HepG2 (cell line): Measurements from ENCODE around the gene BCAM. TPM values are rescaled to one million over a fixed set of nuclear protein-coding genes. Genes with fewer than 3 reads are reported as not detected.
A peak's percentile ranks its signal among the peaks of the same experiment; 100 is the strongest.

Experiments
- AHR ChIP-seq: IDR thresholded peaks from 2 replicates; pipeline ENCODE4 v1.6.1; 2018; ENCODE audit warnings: missing genetic modification reagents, missing compliant biosample characterization
- ARHGAP35 ChIP-seq: sonication (generic); formaldehyde crosslinking; IDR thresholded peaks from 2 replicates; pipeline ENCODE4 v1.9.0; 2022; ENCODE audit warnings: mild to moderate bottlenecking, inconsistent platforms, moderate library complexity, missing genetic modification reagents, borderline replicate concordance
- ARNTL ChIP-seq: sonication (generic); formaldehyde crosslinking; IDR thresholded peaks from 2 replicates; pipeline ENCODE4 v1.4.0; 2020; ENCODE audit warnings: mild to moderate bottlenecking, missing genetic modification reagents
- CENPBD1 ChIP-seq: sonication (generic); formaldehyde crosslinking; IDR thresholded peaks from 2 replicates; pipeline ENCODE4 v1.8.0; 2022; ENCODE audit warnings: missing genetic modification reagents, low read depth, mild to moderate bottlenecking, borderline replicate concordance
- CSRNP2 ChIP-seq: sonication (generic); formaldehyde crosslinking; conservative IDR thresholded peaks from 2 replicates; pipeline ENCODE4 v1.8.0; 2022; ENCODE audit warnings: low read depth, missing genetic modification reagents
- ETV6 ChIP-seq: sonication (generic); formaldehyde crosslinking; conservative IDR thresholded peaks from 2 replicates; pipeline ENCODE4 v1.4.0; 2020; ENCODE audit warnings: missing genetic modification reagents
- FOXA1 ChIP-seq, 2 experiments: fragments of 450-650 bp in 1 of 2; sonication (generic) in 1 of 2; formaldehyde crosslinking in 1 of 2; IDR thresholded peaks; 2 replicates each; pipeline versions ENCODE4 v1.4.0 to v1.6.1; 2016 to 2020; ENCODE audit warnings: missing genetic modification reagents in 1 of 2
- HES4 ChIP-seq: sonication (generic); formaldehyde crosslinking; IDR thresholded peaks from 2 replicates; pipeline ENCODE4 v1.9.0; 2021; ENCODE audit warnings: mild to moderate bottlenecking, missing genetic modification reagents, borderline replicate concordance
- IRF2 ChIP-seq: IDR thresholded peaks from 2 replicates; pipeline ENCODE4 v1.6.1; 2018; ENCODE audit warnings: missing genetic modification reagents, missing compliant biosample characterization
- KAT8 ChIP-seq: IDR thresholded peaks from 2 replicates; pipeline ENCODE4 v1.6.1; 2016; ENCODE audit warnings: missing genetic modification reagents, missing compliant biosample characterization
- KDM1A ChIP-seq: IDR thresholded peaks from 2 replicates; pipeline ENCODE4 v1.6.1; 2016; ENCODE audit warnings: missing compliant biosample characterization
- KDM2A ChIP-seq: sonication (generic); formaldehyde crosslinking; IDR thresholded peaks from 2 replicates; pipeline ENCODE4 v1.4.0; 2020; ENCODE audit warnings: low read depth, missing genetic modification reagents, borderline replicate concordance
- KLF11 ChIP-seq: IDR thresholded peaks from 2 replicates; pipeline ENCODE4 v1.6.1; 2016; ENCODE audit warnings: missing compliant biosample characterization
- MAZ ChIP-seq, 2 experiments: sonication (generic) in 1 of 2; formaldehyde crosslinking in 1 of 2; IDR thresholded peaks; 2 replicates each; pipeline versions ENCODE4 v1.5.0 to v1.6.1; 2012 to 2020; ENCODE audit warnings: low read depth in 2 of 2, mild to moderate bottlenecking in 2 of 2, borderline replicate concordance in 1 of 2, improper control_type of control experiment in 1 of 2, low read length in 1 of 2, missing genetic modification reagents in 1 of 2, moderate library complexity in 1 of 2
- MLLT10 ChIP-seq: sonication (generic); formaldehyde crosslinking; IDR thresholded peaks from 2 replicates; pipeline ENCODE4 v1.4.0; 2020; ENCODE audit warnings: missing genetic modification reagents
- NFYC ChIP-seq: IDR thresholded peaks from 2 replicates; pipeline ENCODE4 v1.6.1; 2016; ENCODE audit warnings: missing genetic modification reagents, missing compliant biosample characterization
- SAFB2 ChIP-seq: sonication (generic); formaldehyde crosslinking; IDR thresholded peaks from 2 replicates; pipeline ENCODE4 v1.5.1; 2020; ENCODE audit warnings: missing genetic modification reagents, low read depth, mild to moderate bottlenecking, borderline replicate concordance
- TGIF2 ChIP-seq: IDR thresholded peaks from 2 replicates; pipeline ENCODE4 v1.6.1; 2016; ENCODE audit warnings: control low read depth, missing compliant biosample characterization
- TMF1 ChIP-seq: sonication (generic); formaldehyde crosslinking; IDR thresholded peaks from 2 replicates; pipeline ENCODE4 v1.8.1; 2022; ENCODE audit warnings: low read depth, missing genetic modification reagents
- ZFAT ChIP-seq: sonication (generic); formaldehyde crosslinking; conservative IDR thresholded peaks from 2 replicates; pipeline ENCODE4 v1.8.1; 2023; ENCODE audit warnings: missing genetic modification reagents, inconsistent platforms
- ZKSCAN1 ChIP-seq: fragments of 150-350 bp; IDR thresholded peaks from 2 replicates; pipeline ENCODE4 v1.6.1; 2014; ENCODE audit warnings: low read length
- ZNF275 ChIP-seq: sonication (generic); formaldehyde crosslinking; IDR thresholded peaks from 2 replicates; pipeline ENCODE4 v1.8.0; 2022; ENCODE audit warnings: missing genetic modification reagents, mild to moderate bottlenecking, inconsistent platforms, borderline replicate concordance
- ZNF543 ChIP-seq: sonication (generic); formaldehyde crosslinking; IDR thresholded peaks from 2 replicates; pipeline ENCODE4 v1.4.0; 2020; ENCODE audit warnings: mild to moderate bottlenecking, missing genetic modification reagents
- ZNF558 ChIP-seq: sonication (generic); formaldehyde crosslinking; IDR thresholded peaks from 2 replicates; pipeline ENCODE4 v1.9.0; 2022; ENCODE audit warnings: mild to moderate bottlenecking, missing genetic modification reagents, borderline replicate concordance
- ZNF570 ChIP-seq: sonication (generic); formaldehyde crosslinking; IDR thresholded peaks from 2 replicates; pipeline ENCODE4 v1.4.0; 2020; ENCODE audit warnings: mild to moderate bottlenecking, missing genetic modification reagents, borderline replicate concordance
- ZNF597 ChIP-seq: sonication (generic); formaldehyde crosslinking; IDR thresholded peaks from 2 replicates; pipeline ENCODE4 v1.5.0; 2020; ENCODE audit warnings: missing genetic modification reagents
- ZNF607 ChIP-seq: sonication (generic); formaldehyde crosslinking; IDR thresholded peaks from 2 replicates; pipeline ENCODE4 v1.5.1; 2020; ENCODE audit warnings: missing genetic modification reagents, mild to moderate bottlenecking, borderline replicate concordance
- polyA plus RNA-seq, 8 experiments: library from polyadenylated mRNA; depleted of rRNA in 3 of 8; stranded (reverse) in 7 of 8; unstranded in 1 of 8; fragments of >200 nt; fragmentation: Illumina TruSeq in 4 of 8; extraction: Trizol in 4 of 8; gene quantifications; 2 replicates each; pipeline versions ENCODE4 v1.2.1 to v1.2.3, GENCODE V29; 2011 to 2016; ENCODE audit warnings: low read depth in 4 of 8, missing spikeins in 1 of 8, mixed read lengths in 1 of 8; ENCODE audit not compliant: insufficient read depth in 1 of 8
- total RNA-seq, 5 experiments: library from RNA; depleted of rRNA; stranded (reverse); fragments of >200 nt; fragmentation: Illumina TruSeq; extraction: Trizol; gene quantifications; 2 replicates each; pipeline ENCODE4 v1.2.3, GENCODE V29; 2016; ENCODE audit warnings: low read depth in 1 of 5

BCAM gene
- total and polyA plus RNA-seq, 2 of the 13 experiments (the other 11 are each of a cell fraction or from before 2014, with no cell fraction given) = 51.2 to 62.7 TPM

GRCh38 chr19:44846455-44847143 is 37.7 kb downstream of the BCAM start (continued):
- TF ChIP-seq FOXA1 (IDR thresholded peaks at IDR 0.05) (no peak), FOXA1 (CRISPR knock-in tag; IDR thresholded peaks at IDR 0.05) (no peak), ZNF543 (CRISPR knock-in tag) (no peak), NFYC (CRISPR knock-in tag) (no peak), ETV6 (CRISPR knock-in tag) (0 out of 2 replicates have a peak, but pooled peaks have one; percentile 11), ZNF558 (no peak), KDM1A (CRISPR knock-in tag) (no peak), HES4 (peak; percentile 55; the same call in 1 of the 2 replicates), ARHGAP35 (CRISPR knock-in tag) (no peak), TGIF2 (CRISPR knock-in tag) (no peak), ARNTL (CRISPR knock-in tag) (0 out of 2 replicates have a peak, but pooled peaks have one; percentile 5), CSRNP2 (no peak), MAZ (IDR thresholded peaks at IDR 0.05; ENCODE audit: borderline replicate concordance, low read depth, low read length) (peak; percentile 32; the same call in 1 of the 2 replicates), MAZ (CRISPR knock-in tag; IDR thresholded peaks at IDR 0.05; ENCODE audit: low read depth) (no peak), CENPBD1 (CRISPR knock-in tag) (no peak), IRF2 (CRISPR knock-in tag) (no peak), AHR (CRISPR knock-in tag) (no peak), ZFAT (no peak), SAFB2 (CRISPR knock-in tag) (no peak), MLLT10 (CRISPR knock-in tag) (no peak), ZNF607 (CRISPR knock-in tag) (no peak), ZNF570 (CRISPR knock-in tag) (no peak), ZNF275 (CRISPR knock-in tag) (0 out of 2 replicates have a peak, but pooled peaks have one; percentile 26), ZNF597 (CRISPR knock-in tag) (no peak), TMF1 (CRISPR knock-in tag) (0 out of 2 replicates have a peak, but pooled peaks have one; percentile 15), KLF11 (CRISPR knock-in tag) (no peak), KDM2A (CRISPR knock-in tag) (no peak), ZKSCAN1 (no peak), KAT8 (CRISPR knock-in tag) (no peak; the same call in 1 of the 2 replicates)
